HEK293T (cell line): ENCODE data around the gene FEM1B.

ENCODE experiments used
- BHLHE40 ChIP-seq: fragments of 450-650 bp; IDR thresholded peaks from 2 replicates; pipeline ENCODE4 v1.6.1; 2016; ENCODE audit warnings: mild to moderate bottlenecking, moderate library complexity, borderline replicate concordance
- ELF4 ChIP-seq: fragments of 450-650 bp; IDR thresholded peaks from 2 replicates; pipeline ENCODE4 v1.6.1; 2017; ENCODE audit warnings: antibody characterized with exemption
- FOXA1 ChIP-seq: fragments of 450-650 bp; IDR thresholded peaks from 2 replicates; pipeline ENCODE4 v1.6.1; 2016; ENCODE audit warnings: mild to moderate bottlenecking
- FOXK2 ChIP-seq: fragments of 450-650 bp; IDR thresholded peaks from 2 replicates; pipeline ENCODE4 v1.6.1; 2016; ENCODE audit warnings: mild to moderate bottlenecking
- FOXM1 ChIP-seq: fragments of 450-650 bp; IDR thresholded peaks from 2 replicates; pipeline ENCODE4 v1.6.1; 2017; ENCODE audit warnings: mild to moderate bottlenecking, borderline replicate concordance
- HDGF ChIP-seq: fragments of 450-650 bp; IDR thresholded peaks from 2 replicates; pipeline ENCODE4 v1.6.1; 2017; ENCODE audit warnings: antibody characterized with exemption, borderline replicate concordance
- L3MBTL2 ChIP-seq: fragments of 450-650 bp; conservative IDR thresholded peaks from 2 replicates; pipeline ENCODE4 v1.6.1; 2016; ENCODE audit warnings: mild to moderate bottlenecking
- LEF1 ChIP-seq: fragments of 450-650 bp; IDR thresholded peaks from 2 replicates; pipeline ENCODE4 v1.6.1; 2017; ENCODE audit warnings: mild to moderate bottlenecking, borderline replicate concordance
- SP1 ChIP-seq: fragments of 450-650 bp; IDR thresholded peaks from 2 replicates; pipeline ENCODE4 v1.6.1; 2017
- TARDBP ChIP-seq: fragments of 450-650 bp; IDR thresholded peaks from 2 replicates; pipeline ENCODE4 v1.6.1; 2016
- ZNF384 ChIP-seq: fragments of 450-650 bp; IDR thresholded peaks from 2 replicates; pipeline ENCODE4 v1.6.1; 2016

GRCh38 chr15:68230157-68231100 lies 47.1 kb upstream of the FEM1B start:
- no peak for TF ChIP-seq SP1
- TF ChIP-seq FOXM1, result no peak
- TF ChIP-seq FOXK2, result no peak
- no peak for TF ChIP-seq L3MBTL2
- TF ChIP-seq ELF4, result no peak
- no peak for TF ChIP-seq BHLHE40
- TF ChIP-seq TARDBP, result no peak
- no peak for TF ChIP-seq FOXA1
- TF ChIP-seq LEF1, result no peak
- no peak for TF ChIP-seq ZNF384
- no peak for TF ChIP-seq HDGF
